Measurements from ENCODE around the gene KCNMB1. TPM values are rescaled to one million over a fixed set of nuclear protein-coding genes. Genes with fewer than 3 reads are reported as not detected.

The KCNMB1 gene
- total RNA-seq, 2 donors from 2014 or later: not detected

GRCh38 chr5:170338291-170338690 lies 50.9 kb downstream of the KCNMB1 start:
- Mint-ChIP-seq H3K9me3 (no peaks in the 10 kb centered on the region), H3K27ac (no peak overlapping the region), H3K36me3 (no peaks in the 10 kb centered on the region)
- DNase-seq (ENCODE audit: low spot score in 2 of 2): no peak
- no peak for ATAC-seq

- Mint-ChIP-seq H3K27ac (no peak overlapping the region), H3K9me3 (no peaks in the 10 kb centered on the region), H3K36me3 (no peaks in the 10 kb centered on the region)
- no peak for DNase-seq (ENCODE audit: low spot score in 2 of 2)
- ATAC-seq: no peak
These were observed 52.0 kb downstream of the KCNMB1 start for GRCh38 chr5:170337045-170337733.

DNA sequence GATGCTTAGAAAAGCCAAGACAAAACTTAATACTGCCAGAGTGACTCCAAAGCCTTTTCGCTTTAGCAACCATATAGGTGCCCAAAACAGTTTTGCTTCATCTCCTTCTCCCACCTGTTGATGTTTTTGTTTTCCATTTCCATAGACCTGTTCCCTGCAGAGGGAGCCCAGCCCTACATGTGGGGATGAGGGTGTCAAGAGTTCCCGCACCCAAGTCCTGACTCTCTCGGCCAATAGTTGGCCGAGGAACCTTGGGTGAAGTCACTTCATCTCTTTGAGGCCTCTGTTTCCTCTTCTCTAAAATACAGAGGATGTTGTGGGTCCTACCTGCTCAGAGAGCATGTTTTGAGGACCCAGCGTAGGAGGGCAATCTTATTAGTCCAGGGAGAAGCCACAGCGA lies 53.1 kb downstream of the KCNMB1 start:
- ATAC-seq (no peak), DNase-seq (ENCODE audit: low spot score in 2 of 2) (no peak)
- Mint-ChIP-seq H3K27ac (peak overlapping the region in 1 of 2 donors; percentile 78), H3K36me3 (no peaks in the 10 kb centered on the region), H3K9me3 (no peaks in the 10 kb centered on the region)

- Mint-ChIP-seq H3K36me3 (no peaks in the 10 kb centered on the region), H3K27ac (peak overlapping the region in 1 of 2 donors; percentile 95), H3K9me3 (no peaks in the 10 kb centered on the region)
- ATAC-seq: no peak
- no peak for DNase-seq (ENCODE audit: low spot score in 2 of 2)
These were observed 54.5 kb downstream of the KCNMB1 start for GRCh38 chr5:170334626-170335025.

GRCh38 chr5:170333161-170333910 lies 55.8 kb downstream of the KCNMB1 start:
- peak; percentile 33 to 81 for DNase-seq (ENCODE audit: low spot score in 2 of 2)
- Mint-ChIP-seq H3K27ac (peak overlapping the region in 1 of 2 donors; percentile 50), H3K36me3 (no peaks in the 10 kb centered on the region), H3K9me3 (no peaks in the 10 kb centered on the region)
- peak; percentile 40 to 64 for ATAC-seq

- peak overlapping the region in 1 of 2 donors; percentile 96 for H3K27ac Mint-ChIP-seq
- no peak for ATAC-seq
- no peaks in the 10 kb centered on the region for H3K9me3 Mint-ChIP-seq
- DNase-seq (ENCODE audit: low spot score in 2 of 2): no peak
- no peaks in the 10 kb centered on the region for H3K36me3 Mint-ChIP-seq
These were observed 57.1 kb downstream of the KCNMB1 start for GRCh38 chr5:170332058-170332457.

DNA sequence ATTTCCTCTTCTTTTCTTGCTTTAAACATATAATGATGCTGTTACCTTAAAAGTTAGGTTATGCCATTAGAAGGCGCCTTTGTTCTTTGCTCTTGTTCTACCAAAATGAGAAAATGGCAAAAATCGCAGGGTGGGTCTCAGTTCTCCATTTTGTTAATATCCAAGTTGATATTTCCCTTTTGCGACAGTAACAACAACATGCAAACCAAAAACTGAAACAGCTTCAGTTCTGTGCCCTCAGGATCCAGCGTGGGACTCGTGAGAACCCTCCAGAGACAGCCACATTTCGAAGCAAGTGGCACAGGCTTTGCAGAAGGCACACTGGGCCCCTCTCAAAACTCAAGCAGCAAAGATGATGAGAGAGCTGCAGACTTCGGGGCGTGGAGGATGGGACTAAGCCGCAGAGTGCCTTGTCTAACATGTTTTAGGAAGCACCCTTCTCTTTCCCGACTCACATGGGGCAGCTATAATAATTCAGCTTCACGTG lies 58.6 kb downstream of the KCNMB1 start:
- DNase-seq (ENCODE audit: low spot score in 2 of 2) (no peak), ATAC-seq (no peak)
- peak overlapping the region in 1 of 2 donors; percentile 96 for H3K27ac Mint-ChIP-seq
- H3K9me3 Mint-ChIP-seq: no peaks in the 10 kb centered on the region
- H3K36me3 Mint-ChIP-seq: no peaks in the 10 kb centered on the region

- DNase-seq (ENCODE audit: low spot score in 2 of 2): no peak
- Mint-ChIP-seq H3K9me3 (peaks cover 0 to under 1% of the 10 kb centered on the region in 2 donors), H3K36me3 (no peaks in the 10 kb centered on the region), H3K27ac (no peak overlapping the region)
- ATAC-seq: no peak
These were observed 59.6 kb downstream of the KCNMB1 start for GRCh38 chr5:170329524-170329923.

DNA sequence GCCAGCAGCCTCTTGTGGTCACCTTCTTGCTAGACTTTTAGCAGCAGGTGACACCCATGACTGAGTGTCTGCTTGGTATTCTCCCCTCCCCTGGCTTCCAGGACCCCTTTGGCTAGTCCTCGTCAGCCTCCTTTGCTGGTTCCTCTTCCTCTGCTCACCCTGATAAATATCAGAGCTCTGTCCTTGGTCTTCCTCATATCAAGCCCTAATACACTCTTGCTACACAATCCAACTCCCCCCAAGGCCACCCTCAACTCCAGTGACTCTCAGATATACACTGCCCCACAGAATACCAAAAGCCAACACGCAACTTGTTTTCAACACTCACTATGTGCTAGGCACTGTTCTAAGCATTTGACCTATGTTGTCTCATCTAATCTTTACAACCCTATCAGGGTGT lies 61.3 kb downstream of the KCNMB1 start:
- H3K27ac Mint-ChIP-seq: no peak overlapping the region

DNA sequence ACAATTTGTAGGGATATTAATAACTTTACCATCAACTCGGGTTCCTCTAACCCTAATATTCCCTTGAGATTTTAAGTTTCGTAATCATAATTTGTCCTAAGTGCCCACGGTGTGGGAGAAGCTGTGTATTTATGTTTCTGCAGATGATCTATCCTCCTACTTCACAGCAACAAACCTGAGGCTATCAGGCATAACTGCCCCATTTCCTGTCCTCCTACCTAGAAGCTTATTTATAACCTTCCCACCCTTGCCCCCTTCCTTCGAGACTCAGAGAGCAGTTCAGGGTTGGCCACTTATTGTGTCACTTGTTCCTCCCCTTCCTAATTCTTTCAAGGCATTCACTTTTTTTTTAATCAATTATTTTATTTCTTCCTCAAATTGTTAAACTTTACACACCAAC lies 62.0 kb downstream of the KCNMB1 start:
- ATAC-seq (no peak), DNase-seq (ENCODE audit: low spot score in 2 of 2) (no peak)
- Mint-ChIP-seq H3K36me3 (no peaks in the 10 kb centered on the region), H3K9me3 (peaks cover 0 to 3% of the 10 kb centered on the region in 2 donors), H3K27ac (no peak overlapping the region)

More for the DNA sequence above, 61.3 kb downstream of the KCNMB1 start:
- no peaks in the 10 kb centered on the region for H3K36me3 Mint-ChIP-seq
- DNase-seq (ENCODE audit: low spot score in 2 of 2) (no peak), ATAC-seq (no peak)
- H3K9me3 Mint-ChIP-seq: peaks cover 0 to 3% of the 10 kb centered on the region in 2 donors

Other genes with a start within 250 kb of the KCNMB1 start
- gene C5orf58, start 156.4 kb downstream of the KCNMB1 start, total RNA-seq: not detected
- gene LCP2, start 91.6 kb downstream of the KCNMB1 start, total RNA-seq: 100 to 1,000 TPM; 173 to 194 TPM
- not detected for gene KCNIP1, start 114.7 kb upstream of the KCNMB1 start, total RNA-seq

All from activated naive CD4-positive, alpha-beta T cell treated with anti-CD3 and anti-CD28 coated beads, Interleukin-2, amount 50 U/mL, for 72 hours (primary cell).